Neural cell (in vitro differentiated cells): ENCODE results near the gene OR5AR1.

Source experiments
- EZH2 ChIP-seq: fragments of 200-600, 300-800 bp; shearing (Covaris generic), sonication (generic); IDR thresholded peaks from 2 replicates; pipeline ENCODE4 v1.6.1; 2014; ENCODE audit warnings: antibody characterized with exemption, low read length, borderline replicate concordance, mild to moderate bottlenecking; ENCODE audit not compliant: insufficient read depth, poor library complexity, severe bottlenecking
- POLR2AphosphoS5 ChIP-seq: IDR thresholded peaks from 2 replicates; pipeline ENCODE4 v1.6.1; 2012
- RAD21 ChIP-seq: fragments of 450-650 bp; conservative IDR thresholded peaks from 2 replicates; pipeline ENCODE4 v1.6.1; 2014; ENCODE audit warnings: antibody characterized with exemption, mild to moderate bottlenecking, moderate library complexity
- REST ChIP-seq: IDR thresholded peaks from 2 replicates; pipeline ENCODE4 v1.6.1; 2012; ENCODE audit warnings: borderline replicate concordance
- TAF1 ChIP-seq: IDR thresholded peaks from 2 replicates; pipeline ENCODE4 v1.6.1; 2012; ENCODE audit warnings: low read depth
- TF ChIP-seq, protein P1 (sequence below): fragments of 450-650 bp; IDR thresholded peaks from 2 replicates; pipeline ENCODE4 v1.5.1; 2014; ENCODE audit warnings: antibody characterized with exemption, mild to moderate bottlenecking, moderate library complexity; ENCODE audit not compliant: poor library complexity, severe bottlenecking

- TF ChIP-seq, protein P1, sequence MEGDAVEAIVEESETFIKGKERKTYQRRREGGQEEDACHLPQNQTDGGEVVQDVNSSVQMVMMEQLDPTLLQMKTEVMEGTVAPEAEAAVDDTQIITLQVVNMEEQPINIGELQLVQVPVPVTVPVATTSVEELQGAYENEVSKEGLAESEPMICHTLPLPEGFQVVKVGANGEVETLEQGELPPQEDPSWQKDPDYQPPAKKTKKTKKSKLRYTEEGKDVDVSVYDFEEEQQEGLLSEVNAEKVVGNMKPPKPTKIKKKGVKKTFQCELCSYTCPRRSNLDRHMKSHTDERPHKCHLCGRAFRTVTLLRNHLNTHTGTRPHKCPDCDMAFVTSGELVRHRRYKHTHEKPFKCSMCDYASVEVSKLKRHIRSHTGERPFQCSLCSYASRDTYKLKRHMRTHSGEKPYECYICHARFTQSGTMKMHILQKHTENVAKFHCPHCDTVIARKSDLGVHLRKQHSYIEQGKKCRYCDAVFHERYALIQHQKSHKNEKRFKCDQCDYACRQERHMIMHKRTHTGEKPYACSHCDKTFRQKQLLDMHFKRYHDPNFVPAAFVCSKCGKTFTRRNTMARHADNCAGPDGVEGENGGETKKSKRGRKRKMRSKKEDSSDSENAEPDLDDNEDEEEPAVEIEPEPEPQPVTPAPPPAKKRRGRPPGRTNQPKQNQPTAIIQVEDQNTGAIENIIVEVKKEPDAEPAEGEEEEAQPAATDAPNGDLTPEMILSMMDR = no peak
- no peak for TF ChIP-seq POLR2AphosphoS5
- no peak for TF ChIP-seq TAF1
- no peak for TF ChIP-seq REST
- TF ChIP-seq EZH2 = no peak
- TF ChIP-seq RAD21 = no peak
These were observed 31.2 kb upstream of the OR5AR1 start for GRCh38 chr11:56632329-56632728.
